ENCODE data around the gene RNU6-9.

- TF ChIP-seq, protein P1, sequence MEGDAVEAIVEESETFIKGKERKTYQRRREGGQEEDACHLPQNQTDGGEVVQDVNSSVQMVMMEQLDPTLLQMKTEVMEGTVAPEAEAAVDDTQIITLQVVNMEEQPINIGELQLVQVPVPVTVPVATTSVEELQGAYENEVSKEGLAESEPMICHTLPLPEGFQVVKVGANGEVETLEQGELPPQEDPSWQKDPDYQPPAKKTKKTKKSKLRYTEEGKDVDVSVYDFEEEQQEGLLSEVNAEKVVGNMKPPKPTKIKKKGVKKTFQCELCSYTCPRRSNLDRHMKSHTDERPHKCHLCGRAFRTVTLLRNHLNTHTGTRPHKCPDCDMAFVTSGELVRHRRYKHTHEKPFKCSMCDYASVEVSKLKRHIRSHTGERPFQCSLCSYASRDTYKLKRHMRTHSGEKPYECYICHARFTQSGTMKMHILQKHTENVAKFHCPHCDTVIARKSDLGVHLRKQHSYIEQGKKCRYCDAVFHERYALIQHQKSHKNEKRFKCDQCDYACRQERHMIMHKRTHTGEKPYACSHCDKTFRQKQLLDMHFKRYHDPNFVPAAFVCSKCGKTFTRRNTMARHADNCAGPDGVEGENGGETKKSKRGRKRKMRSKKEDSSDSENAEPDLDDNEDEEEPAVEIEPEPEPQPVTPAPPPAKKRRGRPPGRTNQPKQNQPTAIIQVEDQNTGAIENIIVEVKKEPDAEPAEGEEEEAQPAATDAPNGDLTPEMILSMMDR (conservative IDR thresholded peaks at IDR 0.05), result no peak
- TF ChIP-seq EZH2 (IDR thresholded peaks at IDR 0.05; ENCODE audit: low read depth), result no peak
Measured at GRCh38 chr19:888581-889385, 4.5 kb upstream of the RNU6-9 start.
